HG02852 (cell line): ENCODE results near the gene PLPP1.
A peak's percentile ranks its signal among the peaks of the same experiment; 100 is the strongest.
"Not testable (repeated sequence)": the region's sequence is repeated elsewhere in the genome, so short reads cannot be mapped to it uniquely, and the experiment has no call there.

ENCODE experiments used
- ATAC-seq: cut with Tn5 transposase; IDR thresholded peaks from one replicate; pipeline ENCODE4 v1.9.1; 2021; ENCODE audit warnings: mild to moderate bottlenecking, moderate library complexity; ENCODE audit not compliant: unreplicated experiment

PLPP1 gene

DNA sequence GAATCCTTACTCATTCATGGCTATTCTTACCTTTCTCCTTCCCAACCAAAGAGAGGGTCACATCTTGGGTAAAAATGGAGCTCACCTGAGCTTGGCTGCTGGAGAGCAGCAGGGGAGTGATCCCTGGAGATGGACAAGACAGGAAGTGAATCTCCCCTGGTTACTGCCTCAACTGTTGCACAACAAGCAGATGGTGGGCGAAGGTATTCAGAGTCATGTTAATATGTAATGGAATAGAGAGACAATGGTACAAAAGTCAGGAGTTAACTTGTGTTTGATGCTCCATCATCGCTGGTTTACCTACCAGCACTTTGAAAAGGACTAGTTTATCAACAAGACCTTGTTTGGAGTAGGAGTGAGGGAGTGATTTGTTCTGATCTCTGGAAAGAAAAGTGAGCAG lies 13.0 kb upstream of the PLPP1 start:
- ATAC-seq, result no peak

DNA sequence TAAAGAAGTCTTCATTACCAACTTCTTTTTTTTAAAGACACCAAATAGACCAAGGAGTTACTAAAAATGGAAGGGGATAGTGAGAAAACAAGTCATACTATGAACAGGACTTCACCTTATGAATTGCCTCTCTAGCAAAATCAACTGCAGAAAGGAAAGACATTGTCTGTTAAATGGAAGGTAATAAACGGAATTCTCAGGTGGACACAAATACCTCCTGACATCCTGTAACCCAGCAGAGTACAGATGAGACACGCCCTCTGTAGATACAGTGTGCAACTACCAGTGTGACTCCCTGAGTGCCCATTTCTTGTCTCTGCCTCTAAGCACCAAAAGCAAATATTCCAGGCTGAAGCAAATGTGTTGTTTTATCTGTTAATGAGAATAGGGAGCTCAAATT lies 12.2 kb upstream of the PLPP1 start:
- no peak for ATAC-seq

DNA sequence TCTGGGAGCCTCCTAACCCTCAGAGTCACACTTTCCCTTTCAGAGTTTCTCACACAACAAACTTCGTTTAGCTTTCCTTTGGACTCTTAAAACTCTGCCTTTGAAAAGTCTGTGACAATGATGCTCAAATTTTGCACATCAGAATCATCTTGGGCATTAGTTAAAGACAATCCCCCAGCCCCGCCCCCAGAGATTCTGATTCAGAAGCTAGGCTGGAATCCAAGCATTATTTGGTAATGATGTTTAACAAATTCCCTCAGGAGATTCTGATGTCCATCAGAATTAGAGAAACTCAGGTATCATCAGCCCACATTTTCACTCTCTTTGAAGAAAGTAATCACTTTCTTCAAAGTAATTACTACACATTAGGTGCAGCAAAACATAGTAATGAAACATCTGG lies 9.6 kb upstream of the PLPP1 start:
- ATAC-seq, result no peak

DNA sequence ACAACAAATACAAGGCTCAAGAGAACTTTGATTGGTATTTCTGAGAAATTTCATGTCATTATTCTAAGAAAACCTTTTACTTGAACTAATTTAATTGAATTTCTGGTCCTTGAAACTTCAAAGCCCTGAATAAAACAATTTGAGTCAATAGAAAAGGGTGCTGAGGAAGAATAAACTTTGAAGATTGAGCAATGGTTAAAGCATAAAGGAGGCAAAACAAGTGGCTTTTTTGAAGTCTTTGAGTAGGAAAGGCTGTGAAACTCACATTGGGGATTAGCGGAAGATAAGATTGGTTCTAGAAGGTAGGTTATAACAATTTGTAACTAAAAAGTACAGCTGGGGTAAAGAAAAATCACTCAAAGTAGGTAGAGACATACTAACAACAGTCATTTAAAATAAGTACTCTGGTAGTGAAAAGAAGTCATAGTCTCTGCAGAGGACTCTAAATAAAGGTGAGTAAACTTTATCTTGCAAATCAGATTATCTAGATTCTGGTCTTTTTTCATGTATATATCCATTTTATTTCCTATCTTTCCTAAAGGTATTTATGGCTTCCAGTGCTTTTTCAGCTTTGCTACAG lies 6.4 kb upstream of the PLPP1 start:
- ATAC-seq, result no peak

DNA sequence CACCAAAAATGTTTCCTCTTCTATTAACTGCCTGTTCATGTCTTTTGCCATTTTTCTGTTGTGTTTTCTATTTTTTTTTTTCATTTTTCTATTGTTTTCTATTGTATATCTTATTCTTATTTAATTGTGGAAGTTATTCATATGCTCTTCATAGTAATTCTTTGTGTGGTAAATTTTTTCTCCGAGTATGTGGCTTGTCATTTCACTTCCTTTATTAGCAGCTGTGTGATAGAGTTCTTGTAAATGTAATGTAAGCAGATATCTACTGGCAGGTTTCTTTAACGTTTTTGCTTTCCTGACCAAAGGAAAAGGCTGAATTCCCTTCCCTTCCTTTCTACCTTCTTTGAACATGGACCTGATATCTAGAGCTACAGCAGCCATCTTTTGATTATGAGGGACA lies 5.8 kb upstream of the PLPP1 start:
- ATAC-seq, result no peak

GRCh38 chr5:55540024-55540423 lies 5.3 kb upstream of the PLPP1 start:
- no peak for ATAC-seq

DNA sequence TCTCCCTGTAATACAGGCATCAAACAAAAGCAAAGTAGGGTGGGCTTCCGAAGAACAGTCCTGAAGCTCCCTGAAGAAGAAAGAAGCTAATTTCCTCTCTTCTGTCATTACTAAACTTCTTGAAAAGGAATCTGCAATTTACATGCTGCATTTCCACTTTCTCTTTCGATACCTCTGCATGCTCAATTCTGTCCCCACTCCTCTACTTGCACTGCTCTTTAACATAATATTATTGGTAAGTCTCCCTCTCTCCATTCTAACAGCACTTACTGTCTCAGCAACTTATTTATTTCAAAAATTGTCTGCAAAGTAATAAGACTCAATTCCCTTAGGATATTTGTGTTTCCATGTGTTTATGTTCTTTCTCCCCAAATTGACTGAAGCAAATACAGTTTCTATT lies 3.9 kb upstream of the PLPP1 start:
- ATAC-seq, result peak; percentile 18

DNA sequence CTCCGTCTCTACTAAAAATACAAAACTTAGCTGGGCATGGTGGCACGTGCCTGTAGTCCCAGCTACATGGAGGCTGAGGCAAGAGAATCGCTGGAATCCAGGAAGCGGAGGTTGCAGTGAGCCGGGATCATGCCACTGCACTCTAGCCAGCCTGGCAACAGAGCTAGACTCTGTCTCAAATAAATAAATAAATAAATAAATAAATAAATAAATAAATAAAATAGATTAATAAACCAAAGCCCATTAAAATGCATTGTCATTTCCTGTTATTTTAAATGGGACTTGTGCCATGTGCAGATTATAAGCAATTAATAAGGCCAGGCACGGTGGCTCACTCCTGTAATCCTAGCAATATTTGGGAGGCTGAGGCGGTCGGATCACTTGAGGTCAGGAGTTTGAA lies 2.6 kb upstream of the PLPP1 start:
- ATAC-seq, result not testable (repeated sequence)

- peak; percentile 13 for ATAC-seq
These were observed 588 bp upstream of the PLPP1 start for GRCh38 chr5:55535199-55535905.

- ATAC-seq, result peak; percentile 35
These were observed 986 bp downstream of the PLPP1 start for GRCh38 chr5:55533521-55534435.

DNA sequence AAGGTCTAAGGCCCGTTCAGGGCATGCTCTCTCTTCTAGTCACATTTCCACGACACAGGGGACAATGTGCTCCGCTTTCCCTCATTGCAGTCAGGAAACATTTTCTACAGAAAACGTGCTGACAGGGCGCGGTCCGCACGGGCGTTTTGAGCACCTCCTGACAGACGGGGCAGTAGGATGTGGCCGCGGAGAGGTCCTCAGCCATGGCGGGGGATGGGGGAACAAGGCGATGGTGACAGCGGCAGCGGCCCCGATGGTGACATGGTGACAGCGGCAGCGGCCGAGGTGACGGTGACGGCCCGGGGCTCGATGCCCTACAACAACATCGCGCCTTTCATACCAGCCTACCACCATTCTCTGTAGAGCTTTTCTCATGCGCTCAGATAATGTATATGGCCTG lies 4.1 kb downstream of the PLPP1 start:
- ATAC-seq, result no peak

DNA sequence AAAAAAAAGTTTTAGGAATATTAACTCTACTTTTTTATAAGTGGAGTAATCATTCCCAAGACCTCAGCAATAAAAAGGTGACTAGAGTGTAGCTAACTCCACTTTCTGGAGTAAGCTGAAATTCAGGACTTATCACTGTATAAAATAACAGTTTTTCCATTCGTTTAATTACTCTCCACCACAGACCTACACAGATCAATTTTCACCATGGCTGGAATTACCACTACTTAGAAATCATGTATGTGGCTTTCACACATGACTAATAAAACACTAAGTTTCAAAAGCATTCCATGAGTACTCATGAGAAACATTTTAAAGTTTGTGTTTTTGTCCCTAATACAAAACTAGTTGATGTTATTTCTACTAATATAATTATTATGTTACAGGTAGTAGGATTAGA lies 9.9 kb downstream of the PLPP1 start:
- ATAC-seq, result no peak

DNA sequence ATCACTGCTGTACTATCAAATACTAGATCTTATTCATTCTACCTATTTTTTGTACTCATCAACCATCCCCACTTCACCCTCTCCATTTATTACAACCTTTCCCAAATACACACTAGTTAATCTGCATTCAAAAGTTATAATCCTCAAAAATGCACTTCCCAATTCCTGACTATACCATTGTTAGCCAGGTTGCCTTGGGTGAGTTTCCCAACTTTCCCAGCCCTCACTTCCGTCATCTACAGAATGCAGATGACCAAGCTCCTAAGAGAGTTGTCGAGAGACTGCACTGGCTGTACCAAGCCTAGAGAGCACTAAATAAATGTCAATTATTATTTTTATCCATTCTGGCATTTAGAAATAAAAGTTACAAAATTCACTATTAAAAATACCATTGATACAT lies 11.5 kb downstream of the PLPP1 start:
- ATAC-seq, result no peak

DNA sequence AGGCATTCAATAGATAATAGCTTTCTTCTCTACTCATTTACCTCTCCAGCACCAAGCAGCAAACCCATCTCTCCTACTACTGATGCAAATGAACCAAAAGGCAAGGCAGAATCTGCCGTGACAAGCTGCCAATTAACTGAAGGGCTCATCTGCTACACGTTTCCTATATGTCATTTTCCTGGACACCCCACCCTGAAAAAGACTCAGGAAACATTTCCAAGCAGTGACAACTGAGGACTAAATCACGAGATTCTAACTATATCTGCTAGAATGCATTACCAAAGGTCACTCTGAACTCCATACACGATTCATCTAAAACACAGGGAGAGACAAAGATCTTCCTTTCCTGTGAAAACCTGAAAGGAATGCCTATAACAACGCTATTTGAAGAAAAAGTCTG lies 12.9 kb downstream of the PLPP1 start:
- ATAC-seq, result no peak

DNA sequence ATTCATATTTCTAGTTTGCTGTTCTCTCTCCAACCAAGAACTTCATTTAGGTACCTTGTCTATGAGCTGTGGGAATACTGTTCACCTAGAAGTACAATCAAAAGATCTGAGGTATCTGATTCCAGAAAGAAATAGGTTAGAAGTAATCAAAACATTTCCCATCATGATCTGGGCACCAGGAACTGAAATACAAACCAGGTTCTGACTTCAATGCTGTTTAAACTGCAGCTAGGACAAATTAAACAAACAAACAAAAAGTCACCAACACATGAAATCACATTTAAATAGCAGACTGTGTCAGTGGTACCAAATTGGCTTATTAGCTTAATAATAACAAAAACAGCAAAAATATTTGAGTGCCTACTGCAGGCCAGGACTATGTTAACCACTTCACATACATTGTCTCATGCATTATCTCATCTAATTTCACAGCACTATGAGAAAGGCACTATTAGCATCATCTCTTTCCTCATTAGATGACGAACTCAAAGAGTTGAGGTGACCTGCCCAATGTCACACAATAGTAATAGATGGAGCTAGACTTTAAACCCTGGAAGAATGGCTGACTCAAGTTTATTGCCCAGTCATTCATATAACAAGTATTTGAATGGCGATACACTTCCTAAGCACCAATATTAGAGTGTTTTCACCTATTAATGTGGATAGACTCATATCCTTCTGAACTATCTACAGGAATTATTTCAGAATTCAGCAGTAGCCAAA lies 14.5 kb downstream of the PLPP1 start:
- ATAC-seq, result no peak

- no peak for ATAC-seq
These were observed 15.9 kb downstream of the PLPP1 start for GRCh38 chr5:55518831-55519390.

- ATAC-seq, result no peak
These were observed 17.0 kb downstream of the PLPP1 start for GRCh38 chr5:55517804-55518203.

GRCh38 chr5:55511010-55511409 lies 23.8 kb downstream of the PLPP1 start:
- no peak for ATAC-seq

DNA sequence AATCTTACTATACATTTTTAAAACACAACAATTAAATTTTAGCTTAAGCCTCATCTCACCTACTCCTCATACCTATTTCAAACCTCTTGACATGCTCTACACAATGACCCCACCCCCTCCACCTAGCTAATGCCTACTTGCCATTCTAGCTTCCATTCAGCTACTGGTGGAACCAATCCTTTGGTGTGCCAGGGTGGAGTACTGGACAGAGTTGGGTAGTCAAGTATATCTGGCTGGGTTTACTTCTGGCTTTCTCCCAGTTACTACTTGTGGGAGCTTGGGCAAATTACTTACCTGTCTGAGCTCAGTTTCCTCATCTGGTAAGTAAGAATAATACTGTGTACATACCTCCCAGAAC lies 24.3 kb downstream of the PLPP1 start:
- no peak for ATAC-seq

DNA sequence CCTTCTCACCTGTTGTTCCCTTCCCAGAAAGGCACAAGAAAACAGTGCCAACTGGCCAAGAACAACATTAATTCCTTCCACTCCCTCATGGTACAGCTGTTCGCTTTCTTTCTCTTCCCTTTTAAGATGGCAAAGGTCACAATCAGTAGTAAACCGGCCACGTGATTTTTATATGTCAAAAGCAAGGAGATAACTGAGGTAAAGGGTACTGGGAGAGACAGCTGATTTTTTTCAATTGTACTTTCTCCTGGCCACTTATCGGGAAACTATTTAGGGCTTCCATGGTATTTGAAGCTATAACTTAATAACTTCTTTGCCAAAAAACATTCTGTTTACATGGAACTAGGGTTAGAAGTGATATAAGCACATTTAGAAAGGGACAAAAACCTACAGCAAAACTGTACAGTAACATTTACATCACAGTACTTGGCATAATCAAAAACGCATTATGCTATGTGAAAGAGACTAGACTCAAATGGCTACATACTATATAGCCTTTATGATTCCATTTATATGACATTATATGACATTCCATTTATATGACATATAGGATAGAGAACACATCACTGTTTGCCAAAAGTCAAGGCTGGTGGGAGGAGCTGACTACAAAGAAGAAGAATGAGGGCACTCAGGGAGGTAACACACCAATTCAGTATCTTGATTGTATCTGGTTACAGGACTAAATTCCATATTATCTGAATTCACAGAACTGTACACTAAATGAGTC lies 24.8 kb downstream of the PLPP1 start:
- no peak for ATAC-seq
